Measurements from ENCODE around the gene OASL. TPM values are rescaled to one million over a fixed set of nuclear protein-coding genes. Genes with fewer than 3 reads are reported as not detected.
A peak's percentile ranks its signal among the peaks of the same experiment; 100 is the strongest.

The OASL gene
- polyA plus RNA-seq, 2 of the 4 experiments (the other 2 are of a cell fraction), result 0.81 to 0.94 TPM

- no peak overlapping the region for H3K27ac ChIP-seq
- H3K4me2 ChIP-seq, result no peak overlapping the region
- H3K9me3 ChIP-seq, result no peaks in the 10 kb centered on the region
- FAIRE-seq, result no peak
- POLR2A ChIA-PET, result no interaction called here
- DNase-seq (ENCODE audit: low read depth in 1 of 2, low spot score in 1 of 2), result no peak
- no peak for TF ChIP-seq RNF2 (IDR thresholded peaks at IDR 0.05; ENCODE audit: borderline replicate concordance, low read depth)
- no peak for TF ChIP-seq ZFP36 (IDR thresholded peaks at IDR 0.05; ENCODE audit: borderline replicate concordance, partially characterized antibody)
- no peak for TF ChIP-seq RAD21 (conservative IDR thresholded peaks at IDR 0.05 in 1 of 2, IDR thresholded peaks at IDR 0.05 in 1 of 2)
- no peak for TF ChIP-seq RFX5 (IDR thresholded peaks at IDR 0.05)
- TF ChIP-seq MYC (IDR thresholded peaks at IDR 0.05; ENCODE audit: borderline replicate concordance, low read length), result no peak
- no peak for TF ChIP-seq CHD2 (IDR thresholded peaks at IDR 0.05; ENCODE audit: low read length, partially characterized antibody)
- no peak for TF ChIP-seq GATA3 (IDR thresholded peaks at IDR 0.05; ENCODE audit: borderline replicate concordance)
- TF ChIP-seq USF2 (IDR thresholded peaks at IDR 0.05), result no peak
- TF ChIP-seq ZNF302 (CRISPR knock-in tag; IDR thresholded peaks at IDR 0.05), result no peak
- TF ChIP-seq CHD4 (IDR thresholded peaks at IDR 0.05; ENCODE audit: borderline replicate concordance), result no peak
- TF ChIP-seq FOSB (CRISPR knock-in tag; IDR thresholded peaks at IDR 0.05), result no peak
- no peak for TF ChIP-seq POLR2AphosphoS2 (conservative IDR thresholded peaks at IDR 0.05; ENCODE audit: low read length)
- TF ChIP-seq EHF (CRISPR knock-in tag; IDR thresholded peaks at IDR 0.05), result no peak
- peaks cover 8% of the 10 kb centered on the region for H3K4me1 ChIP-seq
- CTCF ChIA-PET, result interaction anchor here (1.2 to 1.9 kb wide), 4 partner anchors 9 to 17 kb away, joined by 3 to 9 read pairs (median 4); no protein-coding TSS in a partner anchor
- no peak overlapping the region for H3K4me3 ChIP-seq
- WGBS (ENCODE audit: missing lambda C conversion rate), result 85% methylated on average over 2 of the region's 2 CpGs
- ATAC-seq, result no peak
Observed at GRCh38 chr12:121018860-121019617, 20.0 kb downstream of the OASL start.

GRCh38 chr12:121017966-121018491 lies 21.0 kb downstream of the OASL start:
- 81% methylated on average over 15 of the region's 15 CpGs for WGBS (ENCODE audit: missing lambda C conversion rate)
- H3K9me3 ChIP-seq, result no peaks in the 10 kb centered on the region
- FAIRE-seq (no peak), ATAC-seq (no peak), DNase-seq (ENCODE audit: low read depth in 1 of 2, low spot score in 1 of 2) (no peak)
- peaks cover 8% of the 10 kb centered on the region for H3K4me1 ChIP-seq
- TF ChIP-seq GATA3 (IDR thresholded peaks at IDR 0.05; ENCODE audit: borderline replicate concordance) (no peak), ZFP36 (IDR thresholded peaks at IDR 0.05; ENCODE audit: borderline replicate concordance, partially characterized antibody) (no peak)
- no peak overlapping the region for H3K4me2 ChIP-seq
- CTCF ChIA-PET, result interaction anchor here (1.0 to 1.5 kb wide), 2 partner anchors 10 to 13 kb away, joined by 3 to 5 read pairs; no protein-coding TSS in a partner anchor
- POLR2A ChIA-PET, result no interaction called here
- H3K27ac ChIP-seq, result no peak overlapping the region
- no peak overlapping the region for H3K4me3 ChIP-seq

GRCh38 chr12:121015825-121016766 lies 22.9 kb downstream of the OASL start, which contains the start of gene C12orf43:
Gene C12orf43, minus strand, starts transcription at chr12:121016487. Its CDS starts 13 bp downstream, at chr12:121016474.
- Histone ChIP-seq H3K4me1 (peaks cover 8% of the 10 kb centered on the region), H3K4me3 (peak within 1 kb of the TSS; percentile 64), H3K9me3 (no peaks in the 10 kb centered on the region), H3K4me2 (peak within 1 kb of the TSS; percentile 88), H3K27ac (peak within 1 kb of the TSS; percentile 71 to 85)
- POLR2A ChIA-PET, result no interaction called here
- DNase-seq (ENCODE audit: low read depth in 1 of 2, low spot score in 1 of 2) (peak; percentile 92 to 94), ATAC-seq (peak; percentile 91 to 98), FAIRE-seq (peak; percentile 98)
- 3% methylated on average over 32 of the region's 34 CpGs for WGBS (ENCODE audit: missing lambda C conversion rate)
- CTCF ChIA-PET, result interaction anchor here (1.0 to 4.3 kb wide), 3 partner anchors 9 to 80 kb away, joined by 4 to 18 read pairs (median 5); no protein-coding TSS in a partner anchor
- TF ChIP-seq HMGXB4 (CRISPR knock-in tag; IDR thresholded peaks at IDR 0.05; ENCODE audit: borderline replicate concordance) (no peak), PBX3 (IDR thresholded peaks at IDR 0.05) (no peak), MAX (IDR thresholded peaks at IDR 0.05) (no peak; the same call in 1 of the 2 replicates), ATOH8 (CRISPR knock-in tag; IDR thresholded peaks at IDR 0.05; ENCODE audit: low read depth) (no peak), RCOR1 (IDR thresholded peaks at IDR 0.05; ENCODE audit: low read depth, low read length) (no peak), POLR2A (IDR thresholded peaks at IDR 0.05; ENCODE audit: low read length) (peak; percentile 76), JUN (IDR thresholded peaks at IDR 0.05) (peak in 1 of 2 experiments; percentile 69; a peak in 2 of 5 replicates), CTCF (IDR thresholded peaks at IDR 0.05) (no peak), HDAC2 (IDR thresholded peaks at IDR 0.05) (peak; percentile 86; the same call in 1 of the 2 replicates), RARB (CRISPR knock-in tag; IDR thresholded peaks at IDR 0.05) (no peak)
